HG03521 (cell line): ENCODE measurements around the gene TMEM161A.
"Not testable (repeated sequence)": the region's sequence is repeated elsewhere in the genome, so short reads cannot be mapped to it uniquely, and the experiment has no call there.

ENCODE experiments used
- ATAC-seq: cut with Tn5 transposase; IDR thresholded peaks from one replicate; pipeline ENCODE4 v1.9.1; 2021; ENCODE audit warnings: mild to moderate bottlenecking, moderate library complexity; ENCODE audit not compliant: unreplicated experiment

The TMEM161A gene

GRCh38 chr19:19122902-19123301, 15.4 kb downstream of the TMEM161A start:
- ATAC-seq, result no peak

DNA sequence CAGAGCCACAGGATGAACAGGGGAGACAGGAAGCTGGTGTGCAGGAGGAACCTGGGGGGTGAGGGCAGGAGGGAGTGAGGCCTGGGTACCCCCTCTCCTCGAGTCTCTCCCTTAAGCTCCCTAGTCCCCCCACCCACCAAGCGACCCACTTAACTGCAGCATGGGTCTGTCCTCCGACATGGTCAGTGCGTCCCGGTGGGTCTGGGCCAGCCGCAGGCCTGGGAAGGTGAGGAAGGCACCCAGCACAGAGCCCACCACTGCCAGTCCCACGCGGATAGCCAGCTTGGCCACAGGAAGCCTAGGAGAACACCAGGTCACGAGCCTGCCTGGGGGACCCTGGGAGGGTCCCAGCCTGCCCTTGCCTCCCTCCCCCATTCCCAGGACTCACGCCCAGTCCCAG, 16.9 kb downstream of the TMEM161A start:
- no peak for ATAC-seq

GRCh38 chr19:19120308-19121231, 17.7 kb downstream of the TMEM161A start:
- ATAC-seq, result no peak

- no peak for ATAC-seq
These were observed 18.7 kb downstream of the TMEM161A start for GRCh38 chr19:19119325-19120237.

- no peak for ATAC-seq
These were observed 22.3 kb downstream of the TMEM161A start for GRCh38 chr19:19115954-19116353.

- no peak for ATAC-seq
These were observed 25.1 kb downstream of the TMEM161A start for GRCh38 chr19:19113040-19113626.

DNA sequence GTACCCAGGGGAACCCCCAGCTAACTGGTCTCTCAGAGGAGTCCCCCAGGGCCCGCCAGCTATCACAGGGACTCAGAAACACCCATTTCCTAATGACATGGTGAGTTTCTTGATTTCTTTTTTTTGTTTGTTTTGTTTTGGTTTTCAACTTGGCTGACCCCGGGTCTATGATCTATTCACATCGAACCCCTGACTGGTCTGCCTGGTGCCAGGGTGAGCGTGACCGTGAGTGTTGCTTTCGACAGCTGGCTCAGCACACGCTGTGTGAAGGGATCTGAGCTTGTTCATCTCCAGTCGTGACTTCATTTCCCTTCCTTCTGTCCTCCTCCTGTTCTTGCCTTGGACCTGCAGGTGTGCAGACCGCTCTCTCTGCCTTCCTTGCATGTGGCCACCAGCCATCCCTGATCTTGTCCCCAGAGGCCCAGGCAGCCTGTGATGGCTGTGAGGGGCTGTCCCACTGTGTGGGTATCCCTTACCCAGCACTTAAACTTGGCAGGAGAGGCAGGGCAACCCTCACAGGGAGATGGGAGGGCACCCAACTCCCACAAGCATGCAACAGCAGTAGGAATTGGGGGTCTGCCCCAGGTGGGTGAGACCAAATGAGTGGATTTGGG, 26.2 kb downstream of the TMEM161A start:
- no peak for ATAC-seq

GRCh38 chr19:19111136-19111835, 27.0 kb downstream of the TMEM161A start:
- no peak for ATAC-seq

DNA sequence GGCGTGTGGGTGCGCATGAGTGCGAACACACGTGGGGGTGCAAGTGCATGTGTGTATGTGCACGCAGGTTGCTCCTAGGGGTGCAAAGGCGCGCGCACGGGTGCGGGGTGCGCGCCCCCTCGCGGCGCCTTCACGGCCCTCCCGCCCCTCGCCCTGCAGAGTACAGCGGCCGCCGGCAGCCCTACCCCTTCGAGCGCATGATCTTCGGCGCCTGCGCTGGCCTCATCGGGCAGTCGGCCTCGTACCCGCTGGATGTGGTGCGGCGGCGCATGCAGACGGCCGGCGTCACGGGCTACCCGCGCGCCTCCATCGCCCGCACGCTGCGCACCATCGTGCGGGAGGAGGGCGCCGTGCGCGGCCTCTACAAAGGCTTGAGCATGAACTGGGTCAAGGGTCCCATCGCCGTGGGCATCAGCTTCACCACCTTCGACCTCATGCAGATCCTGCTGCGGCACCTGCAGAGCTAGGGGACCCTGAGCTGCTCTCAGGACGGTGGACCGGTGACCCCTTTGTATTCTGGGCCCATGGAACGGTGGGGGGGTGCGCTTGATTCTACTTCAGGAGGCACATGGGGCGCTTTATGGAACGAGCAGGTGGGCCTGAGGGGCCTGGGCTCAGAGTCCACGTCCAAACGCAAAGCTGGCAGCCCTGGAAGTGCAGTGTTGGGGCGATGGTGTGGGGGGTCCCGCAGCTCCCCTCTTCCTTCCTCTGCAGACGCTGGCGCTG, 27.7 kb downstream of the TMEM161A start:
- no peak for ATAC-seq

- ATAC-seq, result no peak
These were observed 28.7 kb downstream of the TMEM161A start for GRCh38 chr19:19109601-19110000.

- ATAC-seq, result no peak
These were observed 30.6 kb downstream of the TMEM161A start for GRCh38 chr19:19107654-19108053.

DNA sequence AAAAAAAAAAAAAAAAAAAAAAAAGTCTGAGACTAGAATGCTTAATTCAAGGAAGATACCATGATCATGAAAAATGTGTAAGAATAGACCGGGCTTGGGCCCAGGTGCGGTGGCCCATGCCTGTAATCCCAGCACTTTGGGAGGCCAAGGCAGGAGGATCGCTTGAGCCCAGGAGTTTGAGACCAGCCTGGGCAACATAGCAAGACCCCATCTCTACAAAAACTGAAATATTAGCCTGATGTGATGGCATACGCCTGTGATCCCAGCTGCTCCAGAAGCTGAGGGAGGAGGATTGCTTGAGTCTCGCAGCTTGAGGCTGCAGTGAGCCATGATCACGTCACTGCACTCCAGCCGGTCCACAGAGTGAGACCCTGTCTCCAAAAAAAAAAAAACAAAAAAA, 31.3 kb downstream of the TMEM161A start:
- not testable (repeated sequence) for ATAC-seq

- no peak for ATAC-seq
These were observed 32.2 kb downstream of the TMEM161A start for GRCh38 chr19:19106056-19106551.

DNA sequence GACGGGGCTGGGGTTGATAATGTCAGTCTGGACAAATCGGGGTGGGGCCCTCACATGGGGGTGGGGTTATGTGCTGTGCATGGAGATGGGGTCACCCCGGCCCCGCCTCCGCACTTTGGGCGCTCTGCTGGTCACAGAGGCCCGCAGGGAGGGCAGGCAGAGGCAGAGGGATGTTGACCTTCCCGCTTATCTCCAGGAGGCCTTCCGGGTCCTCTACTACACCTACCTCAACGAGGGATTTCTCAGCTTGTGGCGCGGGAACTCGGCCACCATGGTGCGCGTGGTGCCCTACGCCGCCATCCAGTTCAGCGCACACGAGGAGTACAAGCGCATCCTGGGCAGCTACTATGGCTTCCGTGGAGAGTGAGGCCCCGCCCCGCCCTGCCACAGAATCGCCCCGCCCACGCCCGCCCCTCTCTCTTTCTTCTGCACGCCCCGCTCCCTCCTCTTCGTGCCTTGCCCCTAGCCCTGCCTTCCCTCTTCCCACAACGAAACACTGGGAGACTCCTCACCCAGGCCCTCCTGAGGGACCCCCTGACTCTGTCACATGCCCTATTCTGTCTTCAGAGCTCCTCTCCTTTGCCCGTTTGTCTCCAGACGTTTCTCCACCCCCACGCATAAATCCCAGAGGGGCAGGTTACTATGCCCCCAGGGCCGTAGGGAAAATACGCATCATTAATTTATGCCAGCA, 32.8 kb downstream of the TMEM161A start:
- no peak for ATAC-seq

DNA sequence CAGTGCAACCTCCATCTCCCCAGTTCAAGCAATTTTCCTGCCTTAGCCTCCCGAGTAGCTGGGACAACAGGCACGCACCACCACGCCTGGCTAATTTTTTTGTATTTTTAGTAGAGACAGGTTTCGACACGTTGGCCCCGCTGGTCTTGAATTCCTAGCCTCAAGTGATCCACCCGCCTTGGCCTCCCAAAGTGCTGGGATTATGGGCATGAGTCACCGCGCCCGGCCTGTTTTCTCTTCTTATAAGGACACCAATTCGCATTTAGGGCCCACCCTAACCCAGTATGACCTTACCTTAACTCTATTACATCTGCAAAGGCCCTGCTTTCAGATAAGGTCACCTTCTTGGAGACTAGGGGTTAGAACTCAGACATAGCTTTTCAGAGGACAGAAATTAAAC, 35.1 kb downstream of the TMEM161A start:
- no peak for ATAC-seq

DNA sequence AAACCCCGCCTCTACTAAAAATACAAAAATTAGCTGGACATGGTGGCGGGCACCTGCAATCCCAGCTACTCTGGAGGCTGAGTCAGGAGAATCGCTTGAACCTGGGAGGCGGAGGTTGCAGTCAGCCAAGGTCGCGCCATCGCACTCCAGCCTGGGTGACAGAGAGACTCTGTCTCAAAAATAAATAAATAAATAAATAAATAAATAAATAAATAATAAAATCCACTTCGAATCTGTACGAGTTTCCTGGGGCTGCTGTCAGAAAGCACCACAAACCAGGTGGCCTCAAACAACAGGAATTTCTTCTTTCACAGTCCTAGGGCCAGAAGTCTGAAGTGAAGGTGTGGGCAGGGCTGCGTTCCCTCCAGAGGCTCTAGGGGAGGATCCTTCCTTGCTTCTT, 35.7 kb downstream of the TMEM161A start:
- ATAC-seq, result not testable (repeated sequence)

- no peak for ATAC-seq
These were observed 36.7 kb downstream of the TMEM161A start for GRCh38 chr19:19101540-19101939.

DNA sequence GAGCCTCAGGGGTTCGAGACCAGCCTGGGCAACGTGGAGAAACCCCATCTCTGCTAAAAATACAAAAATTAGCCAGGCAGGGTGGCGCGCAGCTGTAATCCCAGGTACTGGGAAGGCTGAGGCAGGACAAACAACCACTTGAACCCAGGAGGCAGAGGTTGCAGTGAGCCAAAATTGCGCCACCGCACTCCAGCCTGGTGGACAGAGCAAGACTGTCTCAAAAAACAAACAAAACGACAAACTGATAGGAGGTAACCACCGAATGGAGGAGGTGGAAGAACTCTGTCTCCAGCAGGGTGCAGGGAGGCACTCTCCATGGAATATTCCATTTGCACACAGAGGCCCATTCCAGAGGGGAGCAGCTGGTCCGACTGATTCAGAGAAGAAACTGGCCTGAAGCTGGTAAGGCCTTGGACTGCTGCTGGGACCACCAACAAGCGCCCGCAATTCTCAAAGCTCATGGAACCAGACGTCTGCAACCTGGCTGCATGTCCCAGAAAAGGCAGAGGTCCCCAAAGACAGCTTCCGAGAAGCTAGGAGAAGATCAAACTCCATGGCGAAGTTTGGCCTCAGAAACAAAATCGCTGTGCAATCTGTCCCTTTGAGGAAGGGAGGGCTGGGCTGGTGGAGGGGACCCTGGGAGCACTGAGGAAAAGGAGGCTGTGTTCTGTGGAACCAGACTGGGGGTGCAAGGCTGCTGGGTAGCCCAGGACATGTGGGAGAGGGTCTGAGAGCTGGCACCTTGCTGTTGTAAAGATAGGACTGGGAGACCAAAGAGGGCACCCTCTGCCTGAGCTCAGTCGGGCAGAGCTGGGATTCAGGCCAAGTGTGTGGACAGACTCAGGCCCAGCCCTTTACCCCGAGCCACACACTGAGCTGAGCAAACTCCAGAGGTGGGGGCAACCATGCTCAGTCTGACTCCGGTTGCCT, 39.3 kb downstream of the TMEM161A start:
- no peak for ATAC-seq
